ENCODE measurements around the gene RAB10.
"Not testable (repeated sequence)": the region's sequence is repeated elsewhere in the genome, so short reads cannot be mapped to it uniquely, and the experiment has no call there.

Gene RAB10

DNA sequence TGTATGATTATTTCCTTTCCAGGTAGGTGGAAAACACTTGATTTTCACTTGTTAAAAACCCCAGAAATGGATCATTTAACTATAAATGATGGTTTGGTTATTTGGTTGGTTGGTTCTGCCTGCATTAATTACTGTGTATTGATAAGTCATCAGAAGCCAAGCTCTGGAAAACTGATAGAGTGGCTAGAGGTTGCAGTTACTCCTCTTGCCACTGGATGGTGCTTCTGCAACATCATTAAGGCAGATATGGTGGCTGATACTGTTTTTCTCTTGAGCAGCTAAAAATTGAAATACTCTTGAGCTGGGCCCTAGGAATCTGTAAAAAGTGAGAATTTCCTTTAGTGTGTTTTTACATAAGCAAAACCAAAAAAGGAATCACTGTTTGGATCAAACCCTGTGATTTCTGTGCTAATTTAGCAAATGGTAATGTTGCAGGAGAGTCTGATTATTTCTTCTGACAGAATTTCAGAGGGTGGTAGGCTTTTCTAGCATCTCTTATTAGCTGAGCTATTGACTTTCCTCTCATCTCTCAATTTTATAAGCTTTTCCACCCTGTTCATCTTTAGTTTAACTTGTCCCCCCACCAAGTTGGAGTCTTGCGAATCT lies 54.3 kb downstream of the RAB10 start:
- no peak for DNase-seq (ENCODE audit: low read depth in 1 of 2, low spot score in 1 of 2)

DNA sequence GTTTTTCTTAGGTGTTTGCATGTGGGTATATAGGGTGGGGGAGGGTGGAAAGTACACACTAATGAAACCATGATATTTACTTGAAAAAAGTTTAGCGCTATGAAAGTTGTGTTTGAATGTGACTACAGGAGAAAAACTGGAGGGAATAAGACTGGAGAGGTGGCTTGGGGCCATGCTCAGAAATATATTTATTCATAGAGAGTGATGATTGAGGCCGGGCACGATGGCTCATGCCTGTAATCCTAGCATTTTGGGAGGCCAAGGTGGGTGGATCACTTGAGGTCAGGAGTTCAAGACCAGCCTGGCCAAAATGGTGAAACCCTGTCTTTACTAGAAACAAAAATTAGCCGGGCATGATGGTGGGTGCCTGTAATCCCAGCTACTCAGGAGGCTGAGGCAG lies 55.0 kb downstream of the RAB10 start:
- DNase-seq (ENCODE audit: low read depth in 1 of 2, low spot score in 1 of 2) = not testable (repeated sequence)

DNA sequence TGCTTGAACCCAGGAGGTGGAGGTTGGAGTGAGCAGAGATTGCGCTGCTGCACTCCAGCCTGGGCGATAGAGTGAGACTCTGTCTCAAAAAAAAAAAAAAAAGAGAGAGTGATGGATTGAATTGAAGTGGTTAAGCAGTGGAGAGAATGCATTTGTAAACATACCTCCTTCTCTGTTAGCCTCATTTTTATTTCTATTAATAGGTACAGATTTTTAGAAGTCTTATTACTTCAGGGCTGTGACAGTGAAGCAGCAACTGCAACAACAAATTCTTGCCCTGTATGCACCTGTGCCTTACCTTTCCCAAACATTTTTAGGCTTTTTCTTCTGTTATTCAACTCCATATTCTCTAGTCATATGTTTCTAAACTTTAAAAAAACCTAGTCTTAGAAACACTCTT lies 55.5 kb downstream of the RAB10 start:
- DNase-seq (ENCODE audit: low read depth in 1 of 2, low spot score in 1 of 2) = no peak

DNA sequence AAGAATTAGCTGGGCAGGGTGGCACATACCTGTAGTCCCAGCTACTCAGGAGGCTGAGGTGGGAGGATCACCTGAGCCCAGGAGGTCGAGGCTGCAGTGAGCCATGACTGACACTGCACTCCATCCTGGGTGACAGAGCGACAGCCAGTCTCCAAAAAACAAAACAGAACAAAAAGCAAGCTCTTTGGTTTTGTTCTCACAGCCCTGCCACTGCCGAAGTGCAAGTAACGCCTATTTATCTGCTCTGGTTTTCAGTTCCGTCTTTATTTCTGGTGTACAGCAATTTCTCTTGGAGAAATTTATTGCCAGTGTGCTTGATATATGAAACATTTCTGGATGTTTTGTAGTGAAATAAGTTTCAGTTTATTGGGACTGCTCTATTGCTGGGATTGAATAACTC lies 61.9 kb downstream of the RAB10 start:
- DNase-seq (ENCODE audit: low read depth in 1 of 2, low spot score in 1 of 2) = no peak

DNA sequence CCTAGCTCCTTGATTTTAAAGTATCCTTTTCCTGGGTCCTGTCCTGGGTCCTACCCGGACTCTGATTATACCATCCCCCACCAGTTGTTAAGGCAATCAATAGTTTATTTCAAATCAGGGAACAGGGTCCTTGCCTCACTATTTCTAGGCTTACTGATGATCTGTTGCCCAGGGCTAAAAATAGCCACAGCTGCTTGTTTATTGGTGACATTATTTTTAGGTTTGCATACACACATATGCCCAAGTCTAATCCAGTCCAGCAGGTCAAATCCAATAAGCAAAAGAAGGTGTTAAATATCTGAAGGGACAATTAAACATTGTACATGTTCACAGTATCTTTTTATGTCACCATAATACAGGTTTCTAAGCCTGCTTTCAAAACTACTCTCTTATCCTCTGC lies 66.0 kb downstream of the RAB10 start:
- DNase-seq (ENCODE audit: low read depth in 1 of 2, low spot score in 1 of 2) = no peak

DNA sequence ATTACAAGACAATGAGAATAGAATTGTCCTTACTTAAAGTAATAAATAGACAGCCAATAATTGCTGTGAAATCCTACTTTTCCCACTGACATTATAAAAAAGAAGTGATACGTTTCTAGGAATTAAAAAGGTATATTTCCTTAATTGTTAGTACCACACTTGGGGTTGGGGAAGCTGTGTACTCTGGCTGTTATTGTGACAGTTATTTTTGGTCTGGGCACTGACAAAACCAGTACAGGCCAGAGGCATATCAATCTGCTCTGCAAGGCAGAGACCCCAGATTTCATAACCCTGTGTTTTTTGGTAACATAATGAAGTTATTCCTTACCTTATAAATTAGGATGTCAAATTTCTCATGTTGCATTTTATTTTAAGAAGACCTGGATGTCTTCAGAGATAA lies 66.5 kb downstream of the RAB10 start:
- DNase-seq (ENCODE audit: low read depth in 1 of 2, low spot score in 1 of 2) = no peak

DNA sequence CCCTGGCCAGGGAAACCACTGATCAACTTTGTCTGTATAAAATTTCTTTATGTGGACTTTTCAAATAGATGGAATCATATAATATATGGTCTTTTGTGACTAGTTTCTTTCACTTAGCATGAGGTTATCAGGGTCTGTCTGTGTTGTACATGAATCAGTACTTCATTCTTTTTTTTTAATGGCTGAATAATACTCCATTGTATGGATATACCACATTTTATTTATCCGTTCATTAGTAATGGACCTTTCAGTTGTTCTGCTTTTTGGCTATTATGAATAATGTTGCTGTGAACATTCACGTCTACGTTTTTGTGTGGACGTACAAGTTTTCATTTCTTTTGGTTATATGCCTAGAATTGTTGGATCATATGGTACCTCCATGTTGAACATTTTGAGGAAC lies 69.9 kb downstream of the RAB10 start:
- no peak for DNase-seq (ENCODE audit: low read depth in 1 of 2, low spot score in 1 of 2)

DNA sequence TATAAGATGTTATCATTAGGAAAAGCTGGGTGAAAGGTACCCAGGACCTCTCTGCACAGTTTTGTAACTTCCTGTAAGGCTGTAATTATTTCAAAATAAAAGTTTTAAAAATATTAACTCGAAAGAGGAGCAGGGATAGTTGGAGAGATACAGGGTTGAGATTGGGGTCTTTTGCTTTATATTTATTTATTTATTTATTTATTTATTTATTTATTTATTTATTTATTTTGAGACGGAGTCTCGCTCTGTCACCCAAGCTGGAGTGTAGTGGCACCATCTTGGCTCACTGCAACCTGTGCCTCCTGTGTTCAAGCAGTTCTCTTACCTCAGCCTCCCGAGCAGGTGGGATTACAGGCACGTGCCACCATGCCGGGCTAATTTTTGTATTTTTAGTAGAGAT lies 74.8 kb downstream of the RAB10 start:
- not testable (repeated sequence) for DNase-seq (ENCODE audit: low read depth in 1 of 2, low spot score in 1 of 2)

DNA sequence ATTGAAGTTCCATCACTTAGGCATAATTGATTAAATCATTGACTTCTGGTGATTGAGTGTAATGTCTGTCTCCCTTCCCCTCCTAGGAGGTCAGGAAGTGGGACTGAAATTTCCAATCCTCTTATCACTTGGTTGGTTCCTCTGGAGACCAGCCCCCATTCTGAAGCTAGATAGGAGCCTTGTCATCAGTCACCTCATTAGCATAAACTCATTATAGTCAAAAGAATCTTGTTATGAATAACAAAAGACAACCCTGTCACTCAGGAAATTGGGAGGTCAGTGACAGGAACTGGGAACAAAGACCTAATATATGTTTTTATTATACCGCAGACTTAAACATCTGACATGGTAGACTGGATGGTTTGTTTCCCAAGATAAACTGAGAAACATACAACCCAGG lies 78.3 kb downstream of the RAB10 start:
- no peak for DNase-seq (ENCODE audit: low read depth in 1 of 2, low spot score in 1 of 2)

DNA sequence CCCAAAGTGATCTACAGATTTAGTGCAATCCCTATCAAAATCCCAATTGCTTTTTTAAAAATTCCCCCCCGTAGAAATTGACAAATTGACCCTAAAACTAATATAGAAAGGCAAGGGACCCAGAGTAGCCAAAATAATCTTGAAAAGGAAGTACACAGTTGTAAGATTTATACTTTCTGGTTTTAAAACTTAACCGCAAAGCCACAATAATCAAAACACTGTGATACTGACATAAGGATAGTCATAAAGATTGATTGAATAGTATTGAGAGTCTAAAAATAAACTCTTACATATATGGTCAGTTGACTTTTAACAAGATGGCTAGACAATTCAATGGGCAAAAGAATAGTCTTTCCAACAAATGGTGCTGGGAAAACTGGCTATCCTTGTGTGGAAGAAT lies 80.3 kb downstream of the RAB10 start:
- DNase-seq (ENCODE audit: low read depth in 1 of 2, low spot score in 1 of 2) = no peak

DNA sequence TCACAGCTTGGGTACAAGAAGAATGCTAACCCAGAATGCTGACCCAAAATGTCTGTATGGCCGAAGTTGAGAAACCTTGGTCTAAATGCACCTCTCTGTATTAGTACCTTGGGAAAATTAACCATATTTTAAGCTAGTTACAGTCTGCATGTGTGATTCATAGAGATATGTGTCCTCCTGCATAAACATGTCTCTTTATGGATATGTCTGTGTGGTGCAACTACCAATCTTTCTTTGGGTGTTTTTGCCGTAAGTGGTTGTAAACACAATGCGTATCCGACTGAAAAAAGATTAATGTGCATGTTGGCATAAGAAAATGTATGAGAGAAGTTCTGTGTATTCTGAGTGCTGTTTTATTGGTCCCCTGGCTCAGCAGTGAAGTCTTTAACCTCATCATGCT lies 84.8 kb downstream of the RAB10 start:
- DNase-seq (ENCODE audit: low read depth in 1 of 2, low spot score in 1 of 2) = no peak

DNA sequence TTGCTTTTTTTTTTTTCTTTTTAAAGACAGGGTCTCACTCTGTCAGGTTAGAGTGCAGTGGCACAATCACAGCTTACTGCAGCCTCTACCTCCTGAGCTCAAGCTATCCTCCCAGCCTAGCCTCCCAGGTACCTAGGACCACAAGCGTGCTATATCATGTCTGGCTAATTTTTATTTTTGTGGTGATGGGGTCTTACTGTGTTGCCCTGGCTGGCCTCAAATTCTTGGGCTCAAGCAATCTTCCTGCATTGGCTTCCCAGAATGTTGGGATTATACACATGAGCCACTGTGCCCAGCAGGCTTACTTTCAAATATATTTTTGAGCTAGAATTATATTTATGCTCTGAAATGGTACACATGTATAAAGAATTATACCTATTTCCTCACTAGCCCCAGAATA lies 85.6 kb downstream of the RAB10 start:
- no peak for DNase-seq (ENCODE audit: low read depth in 1 of 2, low spot score in 1 of 2)

DNA sequence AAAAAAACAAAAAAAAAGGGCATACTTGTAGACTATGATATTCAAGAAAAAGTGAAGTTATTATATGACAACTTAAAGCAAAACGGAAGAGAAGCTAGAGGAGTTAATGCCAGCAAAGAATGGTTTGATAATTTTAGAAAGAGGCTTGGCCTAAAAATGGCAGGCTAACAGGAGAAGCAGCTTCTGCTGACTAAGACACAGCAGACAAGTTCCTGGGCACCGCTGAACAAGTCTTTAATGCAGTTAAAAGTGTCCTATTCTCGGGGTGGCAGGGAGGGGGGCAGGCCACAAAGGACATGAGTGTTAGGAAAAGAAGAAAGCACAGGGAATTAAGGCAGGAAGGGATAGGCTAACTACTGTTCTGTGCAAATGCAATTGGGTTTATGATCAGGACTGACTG lies 88.7 kb downstream of the RAB10 start:
- DNase-seq (ENCODE audit: low read depth in 1 of 2, low spot score in 1 of 2) = no peak

DNA sequence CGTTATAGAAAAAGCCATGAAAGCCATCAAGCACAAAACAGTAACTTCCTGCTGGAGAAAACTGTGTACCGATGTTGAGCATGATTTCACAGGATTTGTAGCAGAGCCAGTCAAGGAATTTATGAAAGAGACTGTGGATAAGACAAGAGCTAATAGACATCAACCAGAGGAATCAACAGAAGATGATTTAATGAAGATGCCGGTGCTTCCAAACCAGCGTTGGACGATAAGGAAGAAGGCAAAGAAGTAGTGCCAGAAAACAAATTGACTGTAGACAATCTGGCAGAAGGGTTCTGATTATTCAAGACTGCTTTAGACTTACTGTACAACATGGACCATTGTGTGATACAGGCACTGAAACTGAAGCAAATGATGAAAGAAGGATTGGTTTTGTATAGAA lies 89.5 kb downstream of the RAB10 start:
- no peak for DNase-seq (ENCODE audit: low read depth in 1 of 2, low spot score in 1 of 2)

DNA sequence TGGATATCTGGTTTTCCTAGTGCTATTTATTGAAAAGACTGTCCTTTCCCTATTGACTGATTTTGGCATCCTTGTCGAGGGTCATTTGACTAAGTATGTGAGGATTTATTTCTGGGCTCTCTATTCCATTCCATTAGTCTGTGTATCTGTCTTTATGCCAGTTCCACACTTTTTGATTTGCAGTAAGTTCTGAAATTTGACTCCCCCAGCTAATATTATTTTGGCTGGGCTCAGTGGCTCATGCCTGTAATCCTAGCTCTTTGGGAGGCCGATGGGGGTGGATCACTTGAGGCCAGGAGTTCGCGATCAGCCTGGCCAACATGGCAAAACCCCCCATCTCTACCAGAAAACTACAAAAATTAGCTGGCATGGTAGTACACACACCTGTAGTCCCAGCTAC lies 92.2 kb downstream of the RAB10 start:
- DNase-seq (ENCODE audit: low read depth in 1 of 2, low spot score in 1 of 2) = no peak

DNA sequence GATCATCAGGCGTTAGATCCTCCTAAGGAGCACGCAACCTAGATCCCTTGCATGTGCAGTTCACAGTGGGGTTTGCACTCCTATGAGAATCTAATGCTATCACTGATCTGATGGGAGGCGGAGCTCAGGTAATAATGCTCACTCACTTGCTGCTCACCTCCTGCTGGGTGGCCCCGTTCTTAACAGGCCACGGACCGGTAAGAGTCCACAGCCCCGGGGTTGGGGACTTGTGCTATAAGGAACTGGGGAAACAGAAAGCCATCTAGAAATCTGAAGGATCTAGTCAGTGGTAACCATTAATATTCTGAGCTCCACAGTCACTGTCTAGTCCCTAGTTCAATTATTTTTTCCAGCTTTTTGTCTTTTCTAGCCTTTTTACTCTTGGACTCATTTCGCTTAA lies 94.3 kb downstream of the RAB10 start:
- no peak for DNase-seq (ENCODE audit: low read depth in 1 of 2, low spot score in 1 of 2)

DNA sequence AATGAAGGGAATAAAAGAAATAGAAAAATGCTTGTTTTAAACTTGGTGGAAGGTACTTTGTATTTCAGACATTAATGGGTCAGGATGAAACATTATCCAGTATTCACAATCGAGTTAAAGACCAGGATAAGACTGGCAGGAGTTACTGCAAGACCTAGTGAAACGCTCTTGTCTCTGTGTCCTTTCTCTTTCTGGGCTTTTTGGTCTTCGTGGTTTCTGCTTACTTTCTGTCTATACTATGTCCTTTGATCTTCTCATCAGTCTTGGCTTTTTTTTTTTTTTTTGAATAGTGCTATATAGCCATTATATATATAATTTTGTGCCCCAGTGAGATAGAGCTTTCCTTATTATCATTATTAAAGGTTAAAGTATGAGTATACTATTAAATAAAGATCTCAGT lies 96.9 kb downstream of the RAB10 start:
- DNase-seq (ENCODE audit: low read depth in 1 of 2, low spot score in 1 of 2) = no peak

DNA sequence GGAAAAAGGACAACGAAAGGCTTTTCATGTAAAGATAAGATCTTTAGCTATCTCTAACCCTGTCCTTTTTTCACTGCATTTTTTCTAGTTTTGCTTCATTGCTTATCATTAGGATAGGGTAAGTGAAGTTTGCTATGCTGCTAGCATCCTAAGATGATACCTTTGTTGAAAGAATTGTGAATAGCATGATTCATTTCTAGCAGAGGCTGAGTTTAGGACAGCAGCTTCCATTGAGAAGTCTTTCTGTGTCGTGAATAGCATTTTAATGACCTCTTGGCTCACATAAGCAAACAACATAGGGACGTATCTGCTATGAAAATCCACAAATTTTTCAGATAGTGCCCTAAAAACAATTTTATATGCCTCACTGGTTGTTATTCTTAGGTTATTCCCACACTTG lies 102.6 kb downstream of the RAB10 start:
- DNase-seq (ENCODE audit: low read depth in 1 of 2, low spot score in 1 of 2) = no peak

DNA sequence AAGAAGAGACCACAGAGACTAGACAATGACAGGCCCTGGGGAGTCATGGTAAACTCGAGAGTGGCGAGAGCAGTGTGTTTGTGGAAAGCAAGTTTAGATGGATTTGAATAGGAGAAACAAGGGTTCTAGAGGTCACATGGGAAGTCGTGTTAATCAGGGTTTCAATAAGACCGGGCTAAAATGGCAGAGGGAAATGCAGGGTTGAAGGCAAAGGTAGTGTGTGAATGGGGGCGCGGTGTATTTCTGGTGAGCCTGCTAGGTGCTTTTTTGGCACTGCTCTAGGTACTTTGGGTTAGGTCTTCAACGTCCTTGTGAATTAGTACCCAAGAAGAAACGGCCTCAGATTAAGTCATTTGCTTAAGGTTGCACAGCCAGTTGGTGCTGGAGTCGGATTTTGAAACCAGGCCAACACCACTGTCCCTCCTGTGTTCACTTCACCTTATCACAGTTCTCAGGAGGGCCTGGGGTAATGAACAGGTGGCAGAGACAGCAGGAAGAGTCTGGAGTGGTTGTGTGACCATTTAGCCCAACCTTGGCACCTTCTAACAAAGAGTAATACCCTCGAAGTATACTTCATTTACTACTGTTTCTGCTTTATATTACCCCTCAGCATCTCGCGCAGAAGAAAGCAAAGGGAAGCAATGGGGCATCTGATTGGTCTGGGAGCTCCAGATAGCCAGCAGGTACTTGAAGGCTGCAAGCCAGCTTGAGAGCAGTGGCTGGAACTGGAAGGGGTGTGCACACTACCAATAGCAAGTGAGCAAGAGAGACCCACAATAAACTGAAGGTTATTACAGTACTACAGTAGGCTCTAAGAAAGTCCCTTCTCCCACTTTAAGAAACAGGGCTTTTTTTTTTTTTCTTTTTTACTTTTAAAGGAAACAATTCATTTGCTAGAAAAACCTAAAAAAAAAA lies 105.6 kb downstream of the RAB10 start:
- no peak for DNase-seq (ENCODE audit: low read depth in 1 of 2, low spot score in 1 of 2)

DNA sequence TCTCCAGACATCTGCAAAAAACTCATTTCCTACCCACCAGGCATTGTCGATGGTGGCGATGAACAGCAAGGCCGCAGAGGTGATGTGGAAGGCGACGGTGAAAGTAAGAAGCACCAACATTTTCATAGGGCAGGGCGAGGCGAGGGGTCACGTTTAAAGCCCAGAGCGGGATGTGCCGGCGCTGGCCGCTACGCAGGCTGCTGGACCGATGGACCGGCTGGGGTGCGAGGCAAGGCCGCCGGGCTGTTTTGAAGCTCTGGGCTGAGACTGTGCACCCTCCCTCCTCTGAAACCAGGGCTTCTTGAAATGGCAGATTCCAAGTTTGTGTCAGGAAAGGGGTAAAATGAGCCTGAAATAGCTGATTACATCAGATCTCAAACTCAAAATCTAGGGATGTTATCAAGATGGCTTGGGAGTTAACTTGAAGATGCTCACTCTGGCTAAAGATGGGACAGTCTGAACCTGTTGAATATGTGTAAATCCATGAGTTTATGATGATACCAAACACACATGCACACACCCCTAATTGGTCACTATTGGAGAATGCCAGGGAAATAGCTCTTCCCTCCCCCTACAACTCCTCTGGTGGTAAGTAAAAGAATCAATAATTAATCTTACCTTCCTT lies 107.4 kb downstream of the RAB10 start:
- DNase-seq (ENCODE audit: low read depth in 1 of 2, low spot score in 1 of 2) = no peak

DNA sequence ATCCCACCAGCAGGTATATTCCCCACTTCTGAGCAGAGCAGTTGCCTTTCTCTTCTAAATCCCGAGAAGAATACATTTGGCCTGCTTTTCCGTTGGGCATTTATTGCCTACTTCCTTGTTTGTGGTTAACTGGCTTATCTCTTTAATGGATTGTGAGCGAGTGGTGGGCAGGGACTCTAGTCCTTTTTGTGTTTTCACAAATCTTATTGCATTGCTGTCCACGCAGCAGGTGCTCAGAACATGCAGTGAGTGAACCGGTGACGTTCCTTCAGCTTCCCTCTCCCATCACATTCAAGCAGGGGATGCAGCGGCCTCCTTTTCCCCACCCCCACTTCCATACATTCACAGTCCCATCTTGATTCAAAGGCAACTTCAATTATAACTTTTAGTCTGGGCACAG lies 110.1 kb downstream of the RAB10 start:
- no peak for DNase-seq (ENCODE audit: low read depth in 1 of 2, low spot score in 1 of 2)

DNA sequence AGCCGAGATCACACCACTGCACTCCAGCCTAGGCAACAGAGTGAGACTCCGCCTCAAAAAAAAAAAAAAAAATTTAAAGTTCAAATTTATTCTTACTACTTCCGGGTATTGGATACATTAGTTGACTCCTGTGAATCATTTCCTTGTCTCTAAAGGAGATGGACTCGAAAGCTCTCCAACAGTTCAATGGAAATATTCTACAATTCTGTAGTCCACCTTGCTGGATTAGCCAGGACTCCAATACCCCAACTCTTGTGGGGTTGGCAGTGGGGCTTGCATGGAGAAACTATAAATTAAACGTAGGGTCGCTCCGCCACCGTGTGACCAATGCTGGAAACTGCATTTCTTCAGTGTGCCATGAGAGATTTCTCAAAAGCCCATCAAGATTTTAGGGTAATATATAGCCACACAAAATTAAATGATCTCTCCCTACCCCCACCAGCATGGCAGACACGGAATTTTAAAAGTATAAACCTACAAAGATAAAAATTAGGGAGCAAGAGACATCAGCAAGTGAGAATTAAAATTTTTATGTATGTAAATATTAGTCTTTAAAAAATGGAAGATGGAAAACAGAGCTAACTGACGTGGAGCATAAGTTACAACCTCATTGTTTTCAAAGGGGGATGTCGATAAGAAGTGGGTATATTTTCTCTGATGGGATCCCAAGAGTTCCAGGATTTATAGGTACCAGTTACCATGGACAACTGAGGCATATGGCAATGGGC lies 111.2 kb downstream of the RAB10 start:
- DNase-seq (ENCODE audit: low read depth in 1 of 2, low spot score in 1 of 2) = peak in 1 of 2 donors; percentile 47
